Prostate gland (tissue), 2 donors: ENCODE results near the gene PRMT9. TPM values are rescaled to one million over a fixed set of nuclear protein-coding genes. Genes with fewer than 3 reads are reported as not detected.

Experiments used
- DNase-seq: peaks from one replicate; pipeline ENCODE4 v3.0.0-alpha.2; 2019; ENCODE audit warnings: low spot score
- H3K27ac ChIP-seq, 2 donors: fragments of 200-600 bp; sonication (generic); 2 replicates each; pipeline ENCODE4 v1.5.1; 2017 to 2019
- H3K27me3 ChIP-seq: fragments of 200-600 bp; sonication (generic); replicated peaks from 2 replicates; pipeline ENCODE4 v1.5.1; 2019; ENCODE audit not compliant: insufficient read depth
- H3K36me3 ChIP-seq, 2 donors: fragments of 200-600 bp; sonication (generic); 1 replicate in 1 of 2; 2 replicates in 1 of 2; pipeline versions ENCODE4 v1.5.1 to v1.8.1; 2017 to 2019
- H3K4me1 ChIP-seq: fragments of 200-600 bp; sonication (generic); replicated peaks from 2 replicates; pipeline ENCODE4 v1.5.1; 2019
- H3K4me3 ChIP-seq, 2 donors: fragments of 200-600 bp; sonication (generic); 2 replicates each; pipeline ENCODE4 v1.5.1; 2017 to 2019
- H3K9me3 ChIP-seq: fragments of 200-600 bp; sonication (generic); 2 replicates; pipeline ENCODE4 v1.5.1; 2017
- POLR2A ChIP-seq: fragments of 450-650 bp; IDR thresholded peaks from one replicate; pipeline ENCODE4 v1.6.1; 2016; ENCODE audit warnings: antibody characterized with exemption, mild to moderate bottlenecking
- POLR2AphosphoS5 ChIP-seq: sonication (generic); formaldehyde crosslinking; IDR thresholded peaks from one replicate; pipeline ENCODE4 v1.6.1; 2017; ENCODE audit warnings: antibody characterized with exemption
- WGBS: methylation state at CpG from one replicate; pipeline ENCODE4 v1.1.5; 2018; 5-methylcytosine and 5-hydroxymethylcytosine counted together
- intact Hi-C: fragments of 100-400 bp; cut with DNase I; formaldehyde crosslinking; loops from one replicate; pipeline ENCODE4 v1.14.2; 2022
- total RNA-seq, 2 donors: library from RNA; depleted of rRNA; stranded (reverse); fragments of >200 nt; gene quantifications; one replicate each; pipeline ENCODE4 v1.1.0, GENCODE V29; 2016
- TF ChIP-seq, protein P1 (sequence below), 4 experiments: fragments of 200-600 bp in 2 of 4; fragments of 450-650 bp in 2 of 4; sonication (generic) in 2 of 4; IDR thresholded peaks; 1 replicate in 3 of 4; 2 replicates in 1 of 4; pipeline ENCODE4 v1.5.1; 2016 to 2019; ENCODE audit warnings: antibody characterized with exemption in 4 of 4, mild to moderate bottlenecking in 2 of 4, moderate library complexity in 2 of 4

Gene PRMT9
- total RNA-seq, 2 donors from 2014 or later = 10.4 to 15.7 TPM

DNA sequence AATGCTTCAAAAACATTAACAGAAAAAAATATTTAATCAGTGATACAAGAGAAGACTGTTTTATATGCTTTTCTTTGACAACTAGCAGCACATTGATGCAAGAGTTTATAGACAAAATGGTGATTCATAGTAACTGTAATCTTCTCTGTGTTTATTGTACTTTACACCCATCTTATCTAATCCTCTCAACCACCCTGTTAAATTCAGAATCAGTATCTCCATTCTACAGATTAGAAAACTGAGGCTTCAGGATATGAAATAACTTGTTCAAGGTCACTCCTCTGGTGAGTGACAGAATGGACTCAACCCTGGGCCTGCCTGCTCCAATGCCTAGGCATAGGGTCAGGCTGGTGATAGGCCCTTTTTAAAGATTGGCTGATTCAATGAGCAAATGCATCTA is 92.9 kb downstream of the PRMT9 start:
- H3K27ac ChIP-seq = no peak overlapping the region
- H3K4me1 ChIP-seq = no peaks in the 10 kb centered on the region
- DNase-seq = no peak
- TF ChIP-seq POLR2A (no peak), POLR2AphosphoS5 (no peak)
- TF ChIP-seq, protein P1, sequence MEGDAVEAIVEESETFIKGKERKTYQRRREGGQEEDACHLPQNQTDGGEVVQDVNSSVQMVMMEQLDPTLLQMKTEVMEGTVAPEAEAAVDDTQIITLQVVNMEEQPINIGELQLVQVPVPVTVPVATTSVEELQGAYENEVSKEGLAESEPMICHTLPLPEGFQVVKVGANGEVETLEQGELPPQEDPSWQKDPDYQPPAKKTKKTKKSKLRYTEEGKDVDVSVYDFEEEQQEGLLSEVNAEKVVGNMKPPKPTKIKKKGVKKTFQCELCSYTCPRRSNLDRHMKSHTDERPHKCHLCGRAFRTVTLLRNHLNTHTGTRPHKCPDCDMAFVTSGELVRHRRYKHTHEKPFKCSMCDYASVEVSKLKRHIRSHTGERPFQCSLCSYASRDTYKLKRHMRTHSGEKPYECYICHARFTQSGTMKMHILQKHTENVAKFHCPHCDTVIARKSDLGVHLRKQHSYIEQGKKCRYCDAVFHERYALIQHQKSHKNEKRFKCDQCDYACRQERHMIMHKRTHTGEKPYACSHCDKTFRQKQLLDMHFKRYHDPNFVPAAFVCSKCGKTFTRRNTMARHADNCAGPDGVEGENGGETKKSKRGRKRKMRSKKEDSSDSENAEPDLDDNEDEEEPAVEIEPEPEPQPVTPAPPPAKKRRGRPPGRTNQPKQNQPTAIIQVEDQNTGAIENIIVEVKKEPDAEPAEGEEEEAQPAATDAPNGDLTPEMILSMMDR (IDR thresholded peaks at IDR 0.05) = no peak
- H3K4me3 ChIP-seq = no peak overlapping the region
- H3K27me3 ChIP-seq = no peaks in the 10 kb centered on the region
- H3K9me3 ChIP-seq = no peaks in the 10 kb centered on the region
- intact Hi-C loops = loop anchor here (2.0 kb wide), 2 partner anchors 430 to 480 kb away; no protein-coding TSS in a partner anchor
- no peaks in the 10 kb centered on the region for H3K36me3 ChIP-seq

DNA sequence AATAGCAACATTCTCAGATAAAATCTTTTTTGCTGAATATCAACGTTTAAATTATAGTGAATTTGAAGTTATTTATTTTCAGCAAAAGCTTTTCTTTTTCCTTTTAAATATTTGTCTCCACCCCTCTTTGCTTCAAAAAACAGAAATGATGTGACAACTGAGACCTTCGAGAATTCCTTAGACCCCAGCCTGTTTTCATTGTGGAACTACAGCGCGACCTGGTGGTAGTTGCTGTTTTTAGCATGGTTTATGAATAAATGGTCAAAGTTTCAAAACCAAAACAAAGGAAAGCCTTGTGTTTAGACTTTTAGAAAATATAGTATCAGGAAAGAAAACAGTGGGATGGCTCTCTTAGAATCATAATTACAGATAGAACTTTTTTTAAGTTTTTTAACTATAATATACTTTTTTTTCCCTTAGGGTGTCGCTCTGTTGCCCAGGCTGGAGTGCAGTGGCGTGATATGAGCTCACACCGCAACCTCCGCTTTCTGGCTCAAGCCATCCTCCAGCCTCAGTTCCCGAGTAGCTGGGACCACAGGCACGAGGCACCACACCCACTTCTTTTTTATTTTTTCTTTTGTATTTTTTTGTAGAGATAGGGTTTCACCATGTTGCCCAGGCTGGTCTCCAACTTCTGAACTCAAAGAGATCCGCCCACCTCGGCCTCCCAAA is 93.6 kb downstream of the PRMT9 start:
- no peaks in the 10 kb centered on the region for H3K4me1 ChIP-seq
- H3K36me3 ChIP-seq = no peaks in the 10 kb centered on the region
- H3K9me3 ChIP-seq = no peaks in the 10 kb centered on the region
- intact Hi-C loops = loop anchor here (2.0 kb wide), 2 partner anchors 430 to 480 kb away; no protein-coding TSS in a partner anchor
- 43% methylated on average over 12 of the region's 12 CpGs for WGBS
- TF ChIP-seq POLR2A (no peak), POLR2AphosphoS5 (no peak)
- TF ChIP-seq, protein P1 (IDR thresholded peaks at IDR 0.05) = peak; percentile 47 to 75 (median 74)
- H3K4me3 ChIP-seq = no peak overlapping the region
- peak; percentile 25 for DNase-seq
- H3K27me3 ChIP-seq = no peaks in the 10 kb centered on the region
- H3K27ac ChIP-seq = no peak overlapping the region

DNA sequence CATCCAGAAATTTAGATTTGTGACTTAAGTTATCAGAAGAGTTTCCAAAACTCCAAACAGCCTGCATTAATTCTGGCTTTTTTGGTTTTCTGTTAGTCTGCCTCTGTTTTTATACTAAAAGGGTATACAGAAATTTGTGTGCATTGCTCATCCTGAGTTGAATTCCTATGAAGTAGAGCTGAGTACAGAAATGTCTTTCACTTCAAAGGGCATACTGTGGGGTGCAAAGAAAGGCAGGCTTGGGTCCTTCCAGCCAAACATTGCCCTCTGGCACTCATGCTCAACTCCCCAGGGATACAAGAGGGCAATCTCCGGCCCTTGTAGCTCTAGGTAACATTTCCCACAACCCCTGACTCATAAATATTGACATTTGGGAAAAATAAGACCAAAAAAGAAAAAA is 94.4 kb downstream of the PRMT9 start:
- Histone ChIP-seq H3K9me3 (no peaks in the 10 kb centered on the region), H3K27me3 (no peaks in the 10 kb centered on the region), H3K27ac (no peak overlapping the region), H3K4me3 (no peak overlapping the region), H3K36me3 (no peaks in the 10 kb centered on the region), H3K4me1 (no peaks in the 10 kb centered on the region)
- TF ChIP-seq POLR2AphosphoS5 (no peak), POLR2A (no peak)
- TF ChIP-seq, protein P1 (IDR thresholded peaks at IDR 0.05) = no peak
- intact Hi-C loops = loop anchor here (5.0 kb wide), 1 partner anchor 62 kb away; no protein-coding TSS in a partner anchor
- no peak for DNase-seq
- 74% methylated on average over 1 of the region's 1 CpG for WGBS

Other genes starting within 250 kb of the PRMT9 start
- gene EDNRA, start 203.1 kb downstream of the PRMT9 start, total RNA-seq = 10 to 100 TPM; 17.8 to 27.3 TPM
- 10 to 100 TPM; 34.7 to 48.0 TPM for gene TMEM184C, start 66.8 kb downstream of the PRMT9 start, total RNA-seq
- 10 to 100 TPM; 30.3 to 69.6 TPM for gene ARHGAP10, start 47.9 kb upstream of the PRMT9 start, total RNA-seq